GM12873 (cell line): ENCODE data around the gene LMO2.

Experiments used
- CTCF ChIP-seq: IDR thresholded peaks from 2 replicates; pipeline ENCODE4 v1.5.1; 2012; ENCODE audit warnings: low read depth, mild to moderate bottlenecking, moderate library complexity, low read length, control low read depth; ENCODE audit not compliant: insufficient read depth; ENCODE audit errors: missing control alignments

LMO2 gene

GRCh38 chr11:33920838-33921613, 29.1 kb upstream of the LMO2 start:
- no peak for TF ChIP-seq CTCF

DNA sequence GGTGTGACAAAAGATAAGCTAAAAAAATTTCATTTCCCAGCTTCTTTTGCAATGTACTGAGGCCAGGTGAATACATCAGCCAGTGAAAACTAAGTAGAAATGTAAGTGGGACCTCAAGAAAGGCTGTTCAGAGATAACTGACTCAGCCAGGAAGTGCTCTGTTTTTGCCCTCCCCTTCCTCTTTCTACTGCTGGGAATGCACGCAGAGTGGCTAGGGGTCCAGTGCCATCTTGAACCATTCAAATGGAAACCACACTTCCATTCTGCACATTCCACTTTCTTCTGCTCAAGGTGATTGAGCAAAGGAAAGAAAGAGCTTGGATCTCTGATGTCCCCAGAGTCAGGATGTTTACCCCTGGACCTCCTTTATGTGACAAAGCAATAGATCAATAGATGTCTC, 27.8 kb upstream of the LMO2 start:
- TF ChIP-seq CTCF: no peak

DNA sequence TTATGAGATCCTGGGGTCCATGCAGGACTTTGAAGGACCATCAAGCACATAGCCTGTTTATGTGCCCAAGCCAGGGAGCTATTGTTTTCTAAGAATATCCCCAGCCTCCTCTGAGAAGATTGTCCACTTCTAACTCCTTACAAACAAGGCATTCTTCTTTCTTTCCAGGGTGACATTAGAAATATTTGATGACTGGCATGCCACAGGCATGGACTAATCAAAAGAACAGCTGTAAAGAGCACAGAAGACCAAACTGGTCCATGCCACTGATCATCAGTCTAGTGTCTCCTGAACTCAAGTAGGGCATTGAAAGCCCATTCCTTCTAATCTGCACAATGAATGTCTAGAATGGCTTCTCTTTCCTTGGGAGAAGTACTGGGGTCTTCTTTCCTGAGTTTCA, 24.9 kb upstream of the LMO2 start:
- TF ChIP-seq CTCF: no peak

DNA sequence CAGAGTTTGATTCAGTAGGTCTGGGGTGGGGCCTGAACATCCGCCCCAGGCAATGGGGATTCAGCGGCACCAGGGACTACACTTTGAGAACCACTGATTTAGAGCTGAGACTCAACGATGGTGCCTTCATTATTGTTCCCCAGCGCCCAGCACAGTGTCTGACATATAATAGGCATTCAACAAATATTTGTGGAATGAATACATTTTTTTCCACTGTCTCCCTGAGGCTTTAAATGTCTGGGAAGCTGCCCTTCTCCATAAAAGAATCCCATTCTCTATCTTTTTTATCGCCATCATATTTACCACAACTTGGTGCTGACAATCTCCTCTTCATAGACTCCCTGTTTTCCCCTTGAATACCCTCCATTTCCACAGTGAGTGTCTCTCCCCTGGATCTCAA, 23.6 kb upstream of the LMO2 start:
- TF ChIP-seq CTCF: no peak

DNA sequence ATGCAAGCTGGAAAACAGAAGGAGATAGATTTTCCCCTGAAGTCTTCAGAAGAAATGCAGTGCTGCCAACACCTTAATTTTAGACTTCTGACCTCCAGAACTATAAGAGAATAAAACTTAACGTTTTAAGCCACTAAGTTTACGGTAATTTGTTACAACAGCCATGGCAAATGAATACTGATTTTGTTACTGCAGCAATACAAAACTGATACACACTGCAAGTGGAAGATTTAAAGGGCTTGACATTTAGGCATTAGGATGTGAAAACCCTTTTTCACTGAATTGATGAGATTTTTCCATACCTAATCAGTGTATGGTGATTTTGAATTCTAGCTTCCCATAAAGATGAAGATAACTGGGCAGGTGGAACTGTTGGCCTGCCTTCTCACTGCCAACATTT, 22.1 kb upstream of the LMO2 start:
- no peak for TF ChIP-seq CTCF

- TF ChIP-seq CTCF: no peak
Observed at GRCh38 chr11:33912405-33913361, 20.8 kb upstream of the LMO2 start.

GRCh38 chr11:33910958-33911339, 19.1 kb upstream of the LMO2 start:
- no peak for TF ChIP-seq CTCF
